GM19023 (cell line): ENCODE data around the gene GRN.
A peak's percentile ranks its signal among the peaks of the same experiment; 100 is the strongest.
"Not testable (repeated sequence)": the region's sequence is repeated elsewhere in the genome, so short reads cannot be mapped to it uniquely, and the experiment has no call there.

Source experiments
- ATAC-seq: cut with Tn5 transposase; IDR thresholded peaks from one replicate; pipeline ENCODE4 v1.9.1; 2021; ENCODE audit warnings: mild to moderate bottlenecking, moderate library complexity; ENCODE audit not compliant: unreplicated experiment

The GRN gene

DNA sequence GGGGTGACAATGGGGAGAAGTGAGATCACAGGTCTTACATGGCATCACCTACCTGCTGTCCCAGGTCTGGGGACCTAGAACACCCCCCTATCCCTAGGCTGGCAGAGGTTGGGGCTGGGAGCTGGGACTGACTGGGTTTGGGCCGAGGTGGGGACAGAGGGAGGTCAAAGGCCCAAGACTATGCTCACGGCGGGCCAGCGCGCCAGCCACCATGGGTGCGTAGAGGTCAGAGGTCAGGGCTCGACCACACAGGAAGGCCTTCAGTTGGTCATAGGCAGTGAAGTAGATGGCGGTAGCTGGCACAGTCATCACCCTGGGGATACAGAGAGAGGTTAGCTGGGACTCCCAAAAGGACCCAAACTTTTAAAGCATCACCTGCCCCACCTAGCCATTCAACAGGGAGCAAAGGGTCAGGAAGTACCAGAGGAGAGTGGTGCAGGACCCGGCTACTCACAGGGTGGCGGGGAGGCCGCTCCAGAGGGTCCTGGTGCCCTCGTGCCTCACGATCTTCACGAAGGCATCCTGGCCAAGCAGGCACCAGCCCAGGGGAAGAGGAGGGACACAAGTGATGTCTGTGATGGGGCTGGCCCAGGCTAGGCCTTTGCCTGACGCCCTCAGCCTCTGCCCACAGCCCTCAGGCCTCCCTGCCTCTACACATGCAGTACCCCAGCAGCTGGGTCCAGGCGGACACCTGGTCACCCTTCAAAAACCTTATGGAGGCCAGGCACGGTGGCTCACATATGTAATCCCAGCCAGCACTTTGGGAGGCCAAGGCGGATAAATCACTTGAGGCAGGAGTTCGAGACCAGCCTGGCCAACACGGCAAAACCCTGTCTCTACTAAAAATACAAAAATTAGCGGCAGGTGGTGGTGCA, 23.6 kb upstream of the GRN start:
- ATAC-seq: no peak

DNA sequence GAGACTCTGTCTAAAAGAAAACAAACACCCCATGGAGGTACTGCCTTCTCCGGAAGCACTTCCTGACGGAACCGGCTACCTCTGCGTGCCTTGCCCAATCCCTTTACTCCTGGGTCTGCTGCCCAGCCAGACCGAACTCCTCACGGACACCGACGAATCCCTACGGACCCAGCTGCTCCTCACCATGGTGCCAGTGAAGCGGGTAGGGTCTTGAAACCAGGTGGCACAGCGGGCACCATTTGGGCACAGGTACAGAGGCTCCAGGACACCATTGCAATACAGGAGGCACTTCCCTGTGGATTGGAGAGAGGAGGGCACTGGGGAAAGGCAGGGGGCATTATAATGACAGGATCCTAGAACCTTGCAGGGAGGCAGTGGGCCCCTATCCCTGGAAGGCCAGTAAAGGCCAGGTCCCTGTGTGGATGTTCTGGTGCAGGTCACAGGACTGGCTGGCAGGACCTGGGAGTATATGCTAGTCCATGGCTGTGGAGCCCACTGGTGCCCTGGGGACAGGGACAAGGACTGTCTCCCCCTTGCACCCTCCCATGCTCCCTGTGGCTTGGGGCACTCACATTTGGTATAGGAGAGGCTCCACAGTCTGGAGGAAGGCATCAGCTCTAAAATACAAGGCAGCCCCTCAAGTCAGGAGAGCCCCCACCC, 22.7 kb upstream of the GRN start:
- ATAC-seq: no peak

DNA sequence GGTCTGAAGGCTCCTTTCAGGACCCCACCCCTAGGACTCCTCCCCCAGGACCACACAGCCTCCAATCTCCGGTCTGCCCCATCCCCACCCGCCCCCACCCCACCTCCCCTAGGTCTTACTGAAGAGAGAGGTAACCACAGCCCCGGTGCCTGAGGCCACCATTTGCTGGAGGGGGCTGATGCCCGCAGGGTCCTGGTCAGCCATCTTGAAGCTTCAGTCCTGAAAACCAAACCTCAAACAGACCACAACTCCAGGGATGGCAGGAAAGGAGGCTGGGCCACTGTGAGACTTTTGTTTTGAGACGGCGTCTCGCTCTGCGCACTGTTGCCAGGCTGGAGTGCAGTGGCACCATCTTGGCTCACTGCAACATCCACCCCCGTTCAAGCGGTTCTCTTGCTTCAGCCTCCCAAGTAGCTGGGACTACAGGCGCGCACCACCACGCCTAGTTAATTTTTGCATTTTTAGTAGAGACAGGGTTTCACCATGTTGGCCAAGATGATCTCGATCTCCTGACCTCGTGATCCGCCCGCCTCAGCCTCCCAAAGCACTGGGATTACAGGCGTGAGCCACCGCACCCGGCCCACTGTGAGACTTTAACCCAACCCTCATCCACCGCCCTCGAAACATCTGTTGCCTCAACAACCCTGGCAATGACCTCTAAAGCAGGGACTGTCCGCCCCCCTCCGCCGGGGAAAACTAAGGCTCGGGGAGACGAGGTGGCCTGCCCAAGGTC, 21.6 kb upstream of the GRN start:
- no peak for ATAC-seq

DNA sequence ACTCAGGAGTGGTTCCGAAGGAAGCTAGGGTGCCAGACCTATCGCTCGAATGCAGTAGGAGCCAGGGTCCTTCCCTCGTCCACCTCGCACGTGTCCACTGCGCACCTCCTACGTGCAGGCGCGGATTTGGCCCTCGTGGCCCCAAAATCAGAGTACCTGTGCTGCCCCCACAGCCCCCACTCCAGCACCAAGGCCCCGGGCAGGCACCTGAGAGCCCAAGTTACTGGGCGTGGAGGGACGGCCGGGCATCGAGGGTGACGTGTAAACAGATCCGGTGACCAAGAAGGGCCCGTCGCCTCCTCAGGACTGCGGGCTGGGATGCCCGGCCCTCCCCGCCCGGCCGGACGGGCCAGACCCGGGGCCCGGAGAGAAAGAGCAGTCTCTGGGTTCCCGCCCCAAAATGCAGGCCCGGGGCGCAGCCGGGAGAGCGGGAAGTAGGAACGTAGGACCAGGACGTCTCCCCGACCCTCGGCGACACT, 21.0 kb upstream of the GRN start:
- ATAC-seq: no peak

DNA sequence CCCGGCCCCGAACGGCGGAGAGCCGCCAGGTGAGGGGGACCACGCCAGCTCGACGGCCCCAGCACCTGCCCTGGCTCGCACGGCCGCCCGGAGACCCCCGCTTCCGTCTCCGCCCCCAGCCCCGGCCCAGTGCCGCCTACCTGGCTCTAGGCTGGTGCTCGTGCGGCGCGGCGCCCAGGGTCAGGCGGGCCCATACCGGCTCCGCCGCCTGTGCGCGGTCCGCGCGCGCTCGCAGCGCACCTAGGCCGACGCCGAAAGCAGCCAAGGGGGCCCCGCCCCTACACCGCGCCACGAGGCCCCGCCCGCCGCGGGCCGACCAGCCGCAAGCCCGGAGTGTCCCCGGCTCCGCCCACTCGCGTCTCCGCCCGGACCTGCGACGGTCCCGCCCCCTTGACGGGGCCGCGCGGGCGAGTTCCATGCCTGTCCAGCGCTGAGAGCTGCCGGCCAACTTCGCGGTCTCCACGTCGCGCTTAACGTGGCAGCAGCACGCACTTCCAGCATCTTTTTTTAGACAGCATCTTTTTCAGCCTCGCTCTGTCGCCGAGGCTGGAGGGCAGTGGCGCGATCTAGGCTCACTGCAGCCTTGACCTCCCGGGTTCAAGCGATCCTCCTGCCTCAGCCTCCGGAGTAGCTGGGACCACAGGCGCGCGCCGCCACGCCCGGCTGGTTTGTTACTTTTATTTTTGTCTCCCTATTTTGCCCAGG, 20.4 kb upstream of the GRN start, which contains the start of gene SLC25A39:
TSS of gene SLC25A39 (minus strand) at position 253 of the 705 bp plus-strand sequence. CDS start 1,261 bp downstream, outside the sequence.
- ATAC-seq: peak; percentile 65

DNA sequence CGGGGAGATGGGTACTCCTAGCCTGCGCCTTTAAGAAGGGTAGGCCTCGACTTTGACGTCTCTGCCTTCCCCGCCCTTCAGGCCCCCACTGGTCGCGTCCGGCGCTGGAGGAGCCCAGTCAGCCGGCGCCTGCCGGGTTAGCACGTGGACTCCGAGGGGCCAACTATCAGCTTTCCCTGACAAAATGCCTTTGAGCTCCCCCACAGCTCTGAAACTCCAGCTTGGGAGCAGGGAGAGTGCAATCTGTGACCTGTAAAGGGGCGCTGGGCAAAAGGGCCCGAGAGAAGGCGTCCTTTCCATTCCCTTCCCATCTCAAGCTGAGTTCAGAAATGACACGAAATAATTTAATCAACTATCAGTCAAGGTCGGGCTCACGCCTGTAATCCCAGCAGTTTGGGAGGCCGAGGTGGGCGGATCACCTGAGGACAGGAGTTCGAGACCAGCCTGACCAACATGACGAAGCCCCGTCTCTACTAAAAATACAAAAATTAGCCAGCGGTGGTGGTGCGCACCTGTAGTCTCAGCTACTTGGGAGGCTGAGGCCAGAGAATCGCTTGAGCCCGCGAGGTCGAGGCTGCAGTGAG, 18.1 kb upstream of the GRN start:
- ATAC-seq: peak; percentile 43

DNA sequence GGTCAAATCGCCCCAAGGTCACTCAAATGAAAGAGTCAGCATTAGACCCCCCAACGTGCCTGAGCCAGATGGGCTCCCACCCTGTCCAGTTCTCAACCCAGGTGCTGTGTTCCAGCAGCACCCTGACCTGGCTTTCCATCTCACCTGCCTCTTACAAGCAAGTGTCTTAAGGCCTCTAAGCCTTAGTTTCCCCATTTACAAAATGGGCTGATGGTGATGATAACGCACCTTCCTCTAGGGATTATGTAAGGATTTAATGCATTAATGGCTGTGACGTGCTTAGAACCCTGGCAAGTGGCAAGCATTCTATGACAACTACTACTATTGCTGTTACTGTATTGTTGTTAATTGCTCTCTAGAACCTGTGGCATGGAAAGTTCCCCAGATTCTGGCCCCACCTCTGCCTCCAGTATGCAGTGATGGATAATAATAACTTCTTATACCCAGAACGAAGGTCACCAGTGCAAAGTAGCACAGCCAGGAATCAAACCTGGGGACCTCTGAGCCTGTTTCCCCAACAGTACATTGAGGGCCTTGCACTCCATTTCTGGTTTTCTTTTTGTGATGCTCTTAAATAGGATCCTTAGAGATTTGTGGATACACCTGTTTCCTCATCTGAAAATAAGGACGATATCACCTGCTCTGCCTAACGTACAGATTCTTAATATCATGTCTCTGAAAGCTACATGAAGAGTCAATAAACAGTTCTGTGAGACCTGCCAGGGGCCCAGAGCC, 17.2 kb upstream of the GRN start:
- ATAC-seq: no peak

DNA sequence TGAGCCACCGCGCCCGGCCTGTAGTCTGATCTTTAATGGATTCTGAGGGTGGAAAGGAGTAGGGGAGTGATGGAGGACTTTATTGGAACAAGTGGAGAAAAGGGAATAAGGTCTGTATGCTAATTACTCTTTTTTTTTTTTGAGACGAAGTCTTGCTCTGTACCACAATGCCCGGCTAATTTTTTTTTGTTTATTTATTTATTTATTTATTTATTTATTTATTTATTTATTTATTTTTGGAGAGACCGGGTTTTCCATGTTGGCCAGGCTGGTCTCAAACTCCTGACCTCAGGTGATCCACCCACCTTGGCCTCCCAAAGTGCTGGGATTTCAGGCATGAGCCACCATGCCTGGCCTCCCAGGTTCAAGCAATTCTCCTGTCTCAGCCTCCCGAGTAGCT, 15.6 kb upstream of the GRN start:
- ATAC-seq: not testable (repeated sequence)

DNA sequence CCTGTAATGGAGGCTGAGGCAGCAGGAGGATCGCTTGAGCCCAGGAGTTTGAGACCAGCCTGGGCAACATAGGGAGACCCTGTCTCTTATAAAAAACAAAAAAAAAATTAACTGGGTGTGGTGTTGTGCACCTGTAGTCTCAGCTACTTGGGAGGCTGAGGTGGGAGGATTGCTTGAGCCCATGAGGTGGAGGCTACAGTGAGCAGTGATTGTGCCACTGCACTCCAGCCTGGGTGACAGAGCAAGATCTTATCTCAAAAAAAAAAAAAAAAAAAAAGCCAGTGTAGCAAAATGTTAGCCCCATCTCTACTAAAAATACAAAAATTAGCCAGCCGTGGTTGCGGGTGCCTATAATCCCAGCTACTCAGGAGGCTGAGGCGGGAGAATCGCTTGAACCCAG, 14.8 kb upstream of the GRN start:
- not testable (repeated sequence) for ATAC-seq

DNA sequence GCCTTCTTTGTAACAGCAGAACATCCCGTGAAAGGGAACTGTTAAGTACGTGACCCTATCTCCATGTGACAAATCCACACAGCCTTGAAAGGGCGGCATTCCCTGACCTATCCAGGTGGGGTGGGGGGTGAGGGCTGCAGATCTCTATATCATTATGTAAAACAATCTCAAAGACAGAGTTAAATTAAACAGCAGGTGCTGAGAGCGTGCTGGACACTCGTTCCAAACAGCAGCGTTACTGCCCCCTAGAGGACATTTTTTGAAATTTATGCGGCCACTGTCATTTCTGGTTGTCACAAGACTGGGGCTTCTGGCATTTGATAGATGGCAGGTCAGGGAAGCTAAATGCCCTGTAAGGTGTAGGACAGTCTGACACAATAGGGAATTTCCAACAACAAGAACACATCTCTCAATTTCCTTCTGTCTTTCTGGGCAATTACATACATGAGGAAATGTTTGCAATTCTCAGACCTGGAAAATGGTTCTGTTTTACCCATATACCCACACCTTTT, 13.8 kb upstream of the GRN start:
- no peak for ATAC-seq

DNA sequence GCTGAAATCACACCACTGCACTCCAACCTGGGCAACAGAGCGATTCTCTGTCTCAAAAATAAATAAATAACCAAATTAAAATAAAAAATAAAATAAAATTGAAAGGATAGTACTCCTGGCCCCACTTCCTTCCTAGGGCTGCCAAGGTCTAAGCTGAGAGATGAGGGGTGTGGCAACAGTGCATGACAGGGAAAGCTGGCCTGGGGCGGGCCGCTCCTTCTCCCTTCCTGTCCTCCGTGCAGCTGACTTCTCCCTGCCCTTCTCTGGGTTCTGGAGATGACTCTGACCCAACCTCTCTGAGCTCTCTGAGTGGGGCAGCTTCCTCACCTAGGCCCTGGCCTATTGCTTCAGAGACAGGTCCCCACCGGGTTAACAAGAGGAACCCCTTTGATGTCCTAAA, 11.7 kb upstream of the GRN start:
- no peak for ATAC-seq

DNA sequence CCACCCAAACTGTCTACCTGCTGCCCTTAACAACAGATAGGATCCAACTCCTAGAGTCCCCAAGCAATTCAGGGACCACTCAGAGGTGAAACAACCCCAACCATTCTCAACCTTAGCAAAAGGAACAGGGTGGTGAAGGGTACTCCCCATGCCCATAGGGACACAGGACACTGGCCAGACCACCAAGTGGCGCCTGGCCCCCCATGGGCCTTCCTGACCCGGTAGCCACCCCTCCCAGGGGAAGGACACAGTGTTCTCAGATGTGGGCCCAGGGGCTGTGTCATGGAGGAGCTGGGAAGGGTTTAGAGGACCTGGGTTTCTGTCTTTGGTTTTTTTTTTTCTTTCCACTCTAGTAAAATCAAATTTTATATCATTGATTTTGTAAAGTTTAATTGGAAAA, 10.8 kb upstream of the GRN start:
- no peak for ATAC-seq

DNA sequence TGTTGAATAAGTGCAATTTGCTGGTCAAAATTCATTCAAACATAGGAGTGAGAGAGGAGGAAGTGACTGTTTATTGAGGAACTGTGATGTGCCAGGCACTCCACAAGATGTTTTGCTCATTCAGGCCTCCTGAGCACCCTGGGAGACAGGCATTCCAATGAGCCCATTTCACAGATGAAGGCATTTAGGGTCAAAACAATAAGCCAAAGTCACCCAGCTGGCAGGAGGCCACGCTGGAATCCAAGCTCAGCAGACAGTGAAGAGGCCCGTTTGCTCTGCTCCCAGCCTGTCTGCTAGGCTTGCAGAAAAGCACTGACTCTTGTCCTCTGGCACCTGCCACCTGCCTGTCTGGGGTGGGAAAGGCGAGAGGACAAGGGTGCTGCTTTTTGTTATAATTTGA, 10.4 kb upstream of the GRN start:
- ATAC-seq: no peak

DNA sequence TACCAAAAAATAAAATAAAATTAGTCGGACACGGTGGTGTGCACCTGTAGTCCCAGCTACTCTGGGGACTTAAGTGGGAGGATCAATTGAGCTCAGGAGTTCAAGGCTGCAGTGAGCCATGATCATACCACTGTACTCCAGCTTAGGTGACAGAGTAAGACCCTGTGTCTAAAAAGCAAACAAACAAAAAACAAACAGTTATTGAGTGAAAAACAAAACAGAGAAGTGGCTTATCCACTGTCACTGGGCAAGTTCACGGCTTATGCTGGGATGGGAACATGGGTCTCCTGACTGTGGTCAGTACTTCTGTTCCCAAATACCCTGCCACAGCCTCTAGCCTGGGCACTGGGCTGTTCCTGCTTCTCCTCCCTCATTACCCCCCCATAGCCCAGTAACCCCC, 9.5 kb upstream of the GRN start:
- ATAC-seq: no peak

DNA sequence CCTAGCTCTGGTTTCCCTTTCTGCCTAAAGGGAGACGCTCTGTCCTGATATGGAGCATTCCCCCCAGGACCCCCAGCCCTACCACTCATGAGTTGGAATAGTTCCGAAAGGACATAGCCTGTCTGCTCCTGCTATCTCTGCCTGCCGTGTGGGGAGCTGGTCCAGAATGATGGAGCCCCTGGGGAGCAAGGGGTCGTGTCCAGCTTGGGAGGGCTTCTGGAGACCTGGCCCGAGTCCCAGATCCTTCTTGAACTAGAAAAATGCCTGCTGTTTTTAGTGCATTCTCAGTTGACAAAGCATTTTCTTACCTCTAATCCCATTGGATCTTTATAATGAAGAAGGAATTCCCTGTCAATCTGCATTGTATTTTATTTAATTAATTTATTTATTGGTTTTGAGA, 9.1 kb upstream of the GRN start:
- no peak for ATAC-seq

DNA sequence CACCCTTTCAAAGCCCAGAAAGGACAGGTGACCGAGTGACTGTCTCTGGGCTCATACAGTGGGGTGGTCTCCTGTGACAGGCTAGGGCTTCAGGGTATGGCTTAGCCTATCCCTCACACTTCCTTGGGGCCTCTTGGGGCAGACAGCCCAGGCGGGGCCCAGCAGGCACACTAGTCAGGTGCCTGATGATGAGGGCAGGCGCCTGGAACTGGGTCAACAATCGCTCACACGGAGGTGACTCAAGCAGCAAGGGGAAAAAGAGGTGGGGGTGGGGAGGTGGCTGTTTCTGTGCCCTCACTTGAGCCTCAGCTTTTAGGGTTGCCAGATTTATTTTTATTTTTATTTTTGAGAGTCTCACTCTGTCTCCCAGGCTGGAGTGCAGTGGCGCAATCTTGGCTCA, 6.4 kb upstream of the GRN start:
- no peak for ATAC-seq

DNA sequence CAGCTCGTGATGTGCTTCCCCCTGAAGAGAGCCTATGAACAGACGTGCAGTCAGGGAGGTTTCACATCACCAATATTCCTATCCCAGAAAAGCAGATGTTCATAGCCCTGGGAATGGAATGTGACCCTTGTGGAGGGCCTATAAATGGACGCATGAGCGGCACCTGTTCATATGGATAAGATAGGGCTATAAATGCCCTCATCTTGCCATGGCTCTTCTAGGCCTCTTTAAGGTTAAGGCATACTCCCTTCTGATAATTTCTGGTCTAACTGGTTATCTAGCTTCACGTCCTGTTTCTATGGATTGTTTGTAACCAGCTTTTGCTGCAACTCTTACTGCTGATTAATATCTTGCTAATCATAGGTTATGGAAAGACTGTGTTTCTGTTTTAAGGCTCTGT, 4.5 kb upstream of the GRN start:
- not testable (repeated sequence) for ATAC-seq

DNA sequence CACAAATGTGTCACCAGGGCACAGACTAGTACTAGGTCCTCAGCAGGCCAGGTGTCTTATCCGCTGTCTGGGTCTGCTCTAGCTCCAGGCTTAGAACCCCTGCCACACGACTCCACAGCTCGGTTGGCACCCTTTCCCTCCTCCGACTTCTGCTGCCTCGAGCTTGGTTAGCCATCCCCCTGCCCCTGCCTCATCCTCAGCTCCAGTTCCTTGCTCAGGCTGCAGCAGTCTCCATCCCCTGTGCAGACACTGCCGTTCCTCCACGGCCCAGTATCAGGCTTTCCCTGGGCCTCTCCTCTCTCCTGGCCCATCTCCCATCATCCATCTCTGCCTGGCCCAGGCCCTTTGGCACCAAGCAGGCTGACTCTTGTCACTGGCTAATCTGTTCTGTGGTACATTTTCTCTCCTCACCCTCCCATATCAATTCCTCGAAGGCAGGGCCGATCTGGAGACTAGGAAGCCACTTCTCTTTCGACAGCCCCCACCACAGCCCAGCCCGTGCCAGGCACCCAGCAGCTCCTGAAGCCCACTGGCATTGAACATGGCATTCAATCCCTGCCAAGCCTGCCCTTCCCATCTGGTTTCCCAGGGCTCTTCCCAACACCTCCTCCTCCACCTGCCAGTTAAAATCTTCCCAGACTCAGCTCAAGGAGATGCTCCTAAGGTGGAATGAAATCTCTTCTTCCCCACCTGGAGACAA, 1.4 kb upstream of the GRN start:
- ATAC-seq: no peak

DNA sequence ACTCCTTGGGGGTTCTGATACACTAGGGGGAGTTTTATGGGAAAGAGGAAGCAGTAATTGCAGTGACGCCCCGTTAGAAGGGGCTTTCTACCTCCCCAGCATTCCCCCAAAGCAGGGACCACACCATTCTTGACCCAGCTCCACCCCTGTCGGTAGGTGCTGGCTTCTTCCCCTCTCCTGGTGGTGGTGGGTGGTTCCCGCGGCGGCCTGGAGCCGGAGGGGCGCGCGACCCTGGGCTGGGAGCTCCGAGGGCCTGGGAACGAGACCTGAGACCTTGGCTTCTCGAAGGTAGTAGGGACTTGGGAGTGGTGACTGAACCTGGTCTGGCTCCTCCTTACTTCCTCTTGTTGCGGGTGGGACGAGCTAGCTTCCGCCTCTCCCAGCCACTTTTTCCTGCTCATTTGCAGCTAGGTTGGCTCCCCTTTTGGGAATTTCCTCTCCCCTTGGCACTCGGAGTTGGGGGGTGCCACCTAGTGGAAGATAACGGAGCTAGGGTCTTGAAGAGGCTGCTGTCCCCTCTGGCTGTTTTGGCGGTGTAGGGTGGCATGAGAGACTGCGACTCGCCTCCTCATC, 438 bp downstream of the GRN start:
- peak; percentile 6 for ATAC-seq
